ENCODE data around the gene CAMK2A. TPM values are rescaled to one million over a fixed set of nuclear protein-coding genes. Genes with fewer than 3 reads are reported as not detected.

CAMK2A gene
- total RNA-seq, 6 donors from 2014 or later = 0.29 to 2.4 (median 1.8) TPM; not detected in 1

DNA sequence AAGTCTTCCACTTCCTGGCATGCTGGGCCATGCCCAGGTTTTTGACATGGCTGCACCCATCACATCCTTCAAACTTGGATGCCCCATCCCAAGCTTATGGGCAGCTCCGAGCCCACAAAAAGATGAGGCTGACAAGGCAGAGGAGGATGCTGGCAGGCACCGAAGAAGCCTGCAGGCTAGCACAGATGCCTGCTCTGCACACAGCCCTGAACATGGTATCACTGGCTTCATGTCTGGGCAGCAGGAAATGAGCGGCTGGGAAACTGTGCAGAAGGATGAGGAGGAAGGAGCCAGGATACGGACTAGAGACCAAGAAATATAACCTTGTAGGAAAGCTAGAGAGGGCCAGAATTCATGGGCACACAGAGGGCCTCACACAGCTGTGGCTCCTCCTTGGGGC is 14.8 kb downstream of the CAMK2A start:
- Histone ChIP-seq H3K4me3 (no peak overlapping the region), H3K27ac (no peak overlapping the region), H3K9me3 (no peaks in the 10 kb centered on the region), H3K36me3 (no peaks in the 10 kb centered on the region), H3K4me1 (no peaks in the 10 kb centered on the region), H3K27me3 (no peaks in the 10 kb centered on the region)
- no peak for DNase-seq
- WGBS, 2 donors = 77 to 84% methylated on average over 3 to 4 of the region's 4 CpGs
- ATAC-seq (ENCODE audit: low FRiP score in 2 of 2) = no peak
- TF ChIP-seq, protein P1, sequence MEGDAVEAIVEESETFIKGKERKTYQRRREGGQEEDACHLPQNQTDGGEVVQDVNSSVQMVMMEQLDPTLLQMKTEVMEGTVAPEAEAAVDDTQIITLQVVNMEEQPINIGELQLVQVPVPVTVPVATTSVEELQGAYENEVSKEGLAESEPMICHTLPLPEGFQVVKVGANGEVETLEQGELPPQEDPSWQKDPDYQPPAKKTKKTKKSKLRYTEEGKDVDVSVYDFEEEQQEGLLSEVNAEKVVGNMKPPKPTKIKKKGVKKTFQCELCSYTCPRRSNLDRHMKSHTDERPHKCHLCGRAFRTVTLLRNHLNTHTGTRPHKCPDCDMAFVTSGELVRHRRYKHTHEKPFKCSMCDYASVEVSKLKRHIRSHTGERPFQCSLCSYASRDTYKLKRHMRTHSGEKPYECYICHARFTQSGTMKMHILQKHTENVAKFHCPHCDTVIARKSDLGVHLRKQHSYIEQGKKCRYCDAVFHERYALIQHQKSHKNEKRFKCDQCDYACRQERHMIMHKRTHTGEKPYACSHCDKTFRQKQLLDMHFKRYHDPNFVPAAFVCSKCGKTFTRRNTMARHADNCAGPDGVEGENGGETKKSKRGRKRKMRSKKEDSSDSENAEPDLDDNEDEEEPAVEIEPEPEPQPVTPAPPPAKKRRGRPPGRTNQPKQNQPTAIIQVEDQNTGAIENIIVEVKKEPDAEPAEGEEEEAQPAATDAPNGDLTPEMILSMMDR (IDR thresholded peaks at IDR 0.05) = no peak
- TF ChIP-seq EP300 (IDR thresholded peaks at IDR 0.05) (no peak), POLR2AphosphoS5 (IDR thresholded peaks at IDR 0.05) (no peak), POLR2A (IDR thresholded peaks at IDR 0.05) (no peak)

- Histone ChIP-seq H3K27ac (no peak overlapping the region), H3K4me3 (no peak overlapping the region), H3K36me3 (no peaks in the 10 kb centered on the region), H3K9me3 (no peaks in the 10 kb centered on the region), H3K27me3 (no peaks in the 10 kb centered on the region), H3K4me1 (no peaks in the 10 kb centered on the region)
- TF ChIP-seq, protein P1 (IDR thresholded peaks at IDR 0.05) = no peak
- TF ChIP-seq EP300 (IDR thresholded peaks at IDR 0.05) (no peak), POLR2A (IDR thresholded peaks at IDR 0.05) (no peak), POLR2AphosphoS5 (IDR thresholded peaks at IDR 0.05) (no peak)
- DNase-seq (no peak), ATAC-seq (ENCODE audit: low FRiP score in 2 of 2) (peak in 1 of 2 donors; percentile 64)
- 69 to 71% methylated on average over 5 of the region's 5 CpGs for WGBS, 2 donors
Observed at GRCh38 chr5:150272531-150272930, 17.0 kb downstream of the CAMK2A start.

DNA sequence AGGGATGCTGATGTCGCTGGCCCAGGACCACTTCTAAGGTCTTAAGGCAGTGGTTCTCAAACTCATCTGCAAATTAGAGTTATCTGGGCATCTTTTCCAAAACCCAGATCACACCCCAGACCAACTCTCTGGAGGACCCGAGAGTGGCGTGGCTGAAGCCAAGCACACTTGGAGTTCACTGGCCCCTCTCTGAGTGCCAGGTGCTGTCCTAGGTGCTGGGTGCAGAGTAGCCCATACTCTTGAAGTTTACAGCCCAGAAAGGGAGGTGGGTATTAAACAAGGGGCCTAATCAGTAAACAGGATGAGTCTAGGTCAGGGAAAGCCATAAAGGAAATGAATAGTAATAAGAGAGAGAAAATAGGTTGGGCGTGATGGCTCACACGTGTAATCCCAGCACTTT is 17.6 kb downstream of the CAMK2A start:
- WGBS, 2 donors = 80 to 81% methylated on average over 5 of the region's 5 CpGs
- DNase-seq (no peak), ATAC-seq (ENCODE audit: low FRiP score in 2 of 2) (no peak)
- Histone ChIP-seq H3K4me1 (no peaks in the 10 kb centered on the region), H3K4me3 (no peak overlapping the region), H3K27ac (no peak overlapping the region), H3K9me3 (no peaks in the 10 kb centered on the region), H3K36me3 (no peaks in the 10 kb centered on the region), H3K27me3 (no peaks in the 10 kb centered on the region)
- TF ChIP-seq EP300 (IDR thresholded peaks at IDR 0.05) = no peak
- TF ChIP-seq, protein P1 (IDR thresholded peaks at IDR 0.05) = no peak
- TF ChIP-seq POLR2A (IDR thresholded peaks at IDR 0.05) = no peak
- no peak for TF ChIP-seq POLR2AphosphoS5 (IDR thresholded peaks at IDR 0.05)

- no peaks in the 10 kb centered on the region for H3K4me1 ChIP-seq
- DNase-seq = no peak
- H3K27me3 ChIP-seq = no peaks in the 10 kb centered on the region
- 89 to 91% methylated on average over 6 to 8 of the region's 8 CpGs for WGBS, 2 donors
- H3K27ac ChIP-seq = no peak overlapping the region
- no peaks in the 10 kb centered on the region for H3K36me3 ChIP-seq
- no peak for ATAC-seq (ENCODE audit: low FRiP score in 2 of 2)
- no peaks in the 10 kb centered on the region for H3K9me3 ChIP-seq
- H3K4me3 ChIP-seq = no peak overlapping the region
- TF ChIP-seq, protein P1 (IDR thresholded peaks at IDR 0.05) = no peak
- TF ChIP-seq POLR2AphosphoS5 (IDR thresholded peaks at IDR 0.05) (no peak), EP300 (IDR thresholded peaks at IDR 0.05) (no peak), POLR2A (IDR thresholded peaks at IDR 0.05) (no peak)
Observed at GRCh38 chr5:150271296-150271692, 18.3 kb downstream of the CAMK2A start.

- H3K9me3 ChIP-seq = no peaks in the 10 kb centered on the region
- no peak for TF ChIP-seq EP300 (IDR thresholded peaks at IDR 0.05)
- H3K27ac ChIP-seq = no peak overlapping the region
- whole genome bisulfite sequencing, 2 donors = 51 to 65% methylated on average over 7 to 11 of the region's 12 CpGs
- DNase-seq (no peak), ATAC-seq (ENCODE audit: low FRiP score in 2 of 2) (no peak)
- no peaks in the 10 kb centered on the region for H3K27me3 ChIP-seq
- H3K4me3 ChIP-seq = no peak overlapping the region
- H3K4me1 ChIP-seq = no peaks in the 10 kb centered on the region
- H3K36me3 ChIP-seq = no peaks in the 10 kb centered on the region
Observed at GRCh38 chr5:150270541-150271295, 18.9 kb downstream of the CAMK2A start.

All from upper lobe of left lung (tissue), 6 donors.